GM18502 (cell line): ENCODE results near the gene CYP24A1.

Experiments used
- ATAC-seq: cut with Tn5 transposase; IDR thresholded peaks from one replicate; pipeline ENCODE4 v1.9.1; 2021; ENCODE audit warnings: mild to moderate bottlenecking; ENCODE audit not compliant: unreplicated experiment, poor library complexity

The CYP24A1 gene

DNA sequence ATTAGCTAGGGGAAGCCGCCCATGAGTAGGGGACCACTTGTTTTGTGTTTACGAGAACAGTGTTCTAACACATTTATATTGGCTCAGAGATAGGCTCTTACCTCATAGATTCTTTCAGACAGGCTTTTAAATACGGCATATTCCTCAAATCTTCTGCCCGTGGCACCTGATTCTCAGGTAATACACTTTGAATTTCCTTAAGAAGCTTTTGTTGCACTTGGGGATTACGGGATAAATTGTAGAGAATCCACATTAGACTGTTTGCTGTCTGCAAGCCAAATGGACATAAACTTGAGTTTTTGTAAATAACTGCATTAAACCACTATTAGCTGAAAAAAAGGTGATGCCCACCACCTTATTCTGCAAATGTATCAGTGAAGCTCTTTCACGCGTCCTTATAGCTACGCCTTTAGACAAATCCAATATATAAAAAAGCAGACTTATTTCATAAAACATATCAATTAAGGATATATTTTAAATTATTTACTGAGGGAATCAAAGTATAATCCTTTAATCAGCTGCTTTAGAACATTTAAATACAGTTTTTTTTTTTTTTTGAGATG, 14.8 kb downstream of the CYP24A1 start:
- no peak for ATAC-seq

DNA sequence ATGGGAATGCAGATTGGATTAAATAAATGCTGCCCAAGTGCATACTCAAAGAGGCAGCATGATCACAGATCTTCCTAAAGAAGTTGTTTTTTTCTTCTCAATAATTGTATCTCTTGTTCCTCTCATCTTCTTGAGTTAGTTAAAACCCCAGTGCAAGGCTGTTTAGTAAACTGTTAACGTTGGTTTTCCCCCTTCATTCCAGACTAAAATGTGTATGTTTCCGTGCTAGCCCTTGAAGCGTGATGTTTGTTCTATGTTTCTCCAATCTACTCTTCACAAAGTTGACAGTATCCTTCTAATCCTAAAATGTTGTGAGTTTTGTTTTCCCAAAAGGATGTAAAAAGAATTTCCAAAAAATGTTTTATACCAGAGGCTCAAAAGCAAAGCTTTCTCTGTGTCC, 15.6 kb downstream of the CYP24A1 start:
- ATAC-seq, result no peak

DNA sequence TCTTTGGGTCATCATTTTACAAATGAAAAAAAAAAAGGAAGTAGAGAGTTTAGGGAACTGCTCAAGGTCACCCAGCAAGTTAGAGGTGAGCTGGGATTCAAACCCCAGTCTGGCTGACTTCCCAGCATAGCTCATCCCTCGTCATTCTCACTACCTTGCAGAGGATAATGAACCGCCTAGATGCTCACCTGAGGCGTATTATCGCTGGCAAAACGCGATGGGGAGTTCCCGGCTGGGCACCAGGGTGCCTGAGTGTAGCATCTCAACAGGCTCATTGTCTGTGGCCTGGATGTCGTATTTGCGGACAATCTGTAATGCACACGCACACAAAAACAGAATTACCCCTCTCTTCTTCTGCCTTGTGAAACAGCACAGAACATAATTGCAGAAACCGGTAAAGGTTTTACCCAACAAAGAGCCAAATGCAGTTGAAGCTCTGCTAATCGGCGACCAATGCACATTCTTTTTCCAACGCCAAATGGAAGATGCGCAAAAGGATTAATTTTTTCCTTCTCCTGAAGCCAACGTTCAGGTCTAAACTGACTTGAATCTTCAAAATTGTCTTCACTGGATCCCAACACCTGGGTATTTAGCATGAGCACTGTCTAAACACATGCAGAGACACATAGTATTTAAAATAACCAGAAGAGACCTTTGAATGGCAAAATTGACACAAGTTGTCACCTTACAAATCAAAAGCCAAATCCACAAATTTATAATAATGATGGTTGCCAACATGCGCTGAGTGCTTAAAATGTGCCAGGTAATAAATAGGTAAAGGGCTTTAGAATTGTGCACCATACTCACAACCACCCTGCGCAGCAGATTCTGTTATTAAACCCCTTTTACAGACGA, 16.6 kb downstream of the CYP24A1 start:
- ATAC-seq, result no peak

DNA sequence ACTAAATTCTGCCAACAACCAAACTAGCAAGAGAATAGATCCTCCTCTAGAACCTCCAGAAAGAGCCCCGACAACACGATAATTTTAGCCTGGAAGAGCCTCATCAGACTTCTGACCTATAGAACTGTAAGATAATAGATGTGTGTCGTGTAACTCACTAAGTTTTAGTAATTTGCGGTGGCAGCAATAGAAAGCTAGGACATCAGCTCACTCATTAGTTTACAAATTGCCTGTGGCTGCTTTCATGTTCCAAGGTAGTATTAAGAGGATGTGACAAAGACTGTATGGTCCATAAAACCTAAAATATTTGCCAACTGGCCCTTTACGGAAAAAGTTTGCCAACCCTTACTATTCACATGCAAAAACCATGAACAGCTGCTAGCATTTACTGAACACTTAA, 17.3 kb downstream of the CYP24A1 start:
- no peak for ATAC-seq

DNA sequence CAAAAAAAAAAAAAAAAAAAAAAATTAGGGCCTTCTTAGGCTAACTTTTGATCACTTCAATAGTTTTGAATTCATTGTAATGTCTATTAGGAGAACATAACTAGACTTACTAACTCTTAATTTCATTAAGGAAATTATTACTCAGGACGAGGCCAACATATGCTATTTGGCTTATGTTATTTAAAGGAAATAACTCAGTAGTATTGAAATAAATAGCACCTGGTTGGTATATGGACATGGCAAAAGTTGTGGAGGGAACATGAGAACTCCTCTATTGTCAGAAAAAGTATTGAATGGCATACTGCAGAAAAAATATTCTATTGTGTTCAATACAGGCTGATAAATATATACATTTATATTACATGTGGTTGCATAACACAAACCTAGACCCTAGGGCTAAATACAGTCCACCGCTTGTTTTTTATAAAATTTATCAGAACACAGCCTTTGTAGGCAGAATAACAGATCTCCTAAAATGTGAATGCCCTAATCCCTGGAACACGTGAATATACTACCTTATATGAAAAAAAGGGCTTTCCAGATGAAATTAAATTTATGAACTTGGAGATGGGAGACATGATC, 18.0 kb downstream of the CYP24A1 start:
- ATAC-seq, result no peak

DNA sequence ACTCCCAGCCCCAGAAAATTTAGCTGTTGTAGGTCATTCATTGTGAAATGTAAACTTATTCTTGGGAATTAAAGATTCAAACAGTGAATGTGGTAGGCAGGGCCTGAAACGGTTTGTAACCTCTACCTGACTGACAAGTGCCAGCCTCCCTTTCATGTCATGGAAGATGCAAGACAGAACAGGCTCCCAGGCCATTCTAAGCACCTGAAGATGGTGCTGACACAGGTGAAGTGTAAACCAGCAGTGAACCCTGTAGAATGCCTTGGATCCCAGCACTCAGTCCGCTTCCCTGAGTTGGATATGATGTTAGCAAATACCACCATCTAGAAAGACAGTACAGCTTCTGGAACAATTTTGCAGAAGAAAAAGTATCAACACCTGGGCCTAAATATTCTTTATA, 19.3 kb downstream of the CYP24A1 start:
- ATAC-seq, result no peak

DNA sequence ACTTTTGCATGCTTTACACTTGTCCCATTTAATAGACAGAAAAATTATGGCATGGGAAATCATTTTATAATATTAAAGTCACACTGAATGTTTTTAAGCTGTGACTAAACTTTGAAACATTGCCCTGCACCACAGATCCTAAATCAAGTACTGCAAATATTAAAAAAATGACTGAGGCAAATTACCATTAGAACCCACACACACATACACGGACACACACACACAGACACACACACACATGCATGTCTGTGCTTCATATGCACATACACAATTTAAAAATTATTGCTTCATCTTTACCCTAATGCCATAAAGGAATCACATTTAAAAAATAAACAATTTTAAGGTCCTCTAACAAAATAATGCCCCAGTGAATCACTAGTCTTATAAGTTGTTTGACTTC, 19.9 kb downstream of the CYP24A1 start:
- no peak for ATAC-seq

DNA sequence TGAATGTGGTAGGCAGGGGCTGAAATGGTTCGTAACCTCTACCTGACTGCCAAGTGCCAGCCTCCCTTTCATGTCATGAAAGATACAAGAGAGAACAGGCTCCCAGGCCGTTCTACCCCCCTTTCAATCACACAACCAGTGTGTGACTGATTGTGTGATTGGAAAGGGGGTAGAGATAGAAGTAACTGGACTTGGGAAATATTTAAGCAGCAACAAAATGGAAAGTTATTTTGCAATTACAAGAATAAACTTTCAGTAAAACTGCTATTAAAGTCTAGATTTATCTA, 20.8 kb downstream of the CYP24A1 start:
- no peak for ATAC-seq

DNA sequence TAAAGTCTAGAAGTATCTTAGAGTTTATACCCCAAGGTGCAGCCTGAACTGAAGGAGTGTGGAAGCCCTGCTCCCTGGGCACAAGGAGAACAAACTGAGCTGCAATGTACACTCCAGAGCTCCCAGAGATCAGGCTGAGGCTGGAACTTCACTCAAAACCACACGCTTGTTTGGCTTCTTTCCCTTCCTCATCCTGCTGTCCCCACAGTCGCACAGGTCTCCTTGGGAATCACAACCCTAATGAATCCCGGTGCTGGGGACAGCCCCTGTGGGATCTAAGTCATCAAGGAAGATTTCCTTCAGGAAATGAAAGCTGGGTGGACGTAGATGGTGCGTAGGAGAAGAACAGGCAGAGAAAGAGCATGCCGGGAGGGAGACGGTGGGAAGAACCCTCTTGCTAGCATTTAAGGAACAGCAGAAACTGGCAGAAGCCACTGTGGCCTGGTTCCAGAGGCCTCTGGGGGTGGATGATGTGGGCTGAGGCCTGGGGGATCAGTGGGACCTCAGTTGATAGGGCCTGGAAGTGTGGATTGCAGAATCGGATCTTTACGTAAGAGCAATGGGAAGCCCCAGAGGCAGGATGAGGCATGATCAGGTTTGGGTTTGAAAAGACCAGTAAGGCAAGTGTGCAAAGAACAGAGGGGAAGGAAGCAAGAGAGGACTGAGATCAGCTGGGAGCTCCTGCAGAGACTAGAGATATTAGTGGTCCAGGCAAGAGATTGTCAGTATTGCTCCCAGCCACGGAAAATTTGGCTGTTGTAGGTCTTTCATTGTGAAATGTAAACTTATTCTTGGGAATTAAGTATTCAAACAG, 21.4 kb downstream of the CYP24A1 start:
- no peak for ATAC-seq

DNA sequence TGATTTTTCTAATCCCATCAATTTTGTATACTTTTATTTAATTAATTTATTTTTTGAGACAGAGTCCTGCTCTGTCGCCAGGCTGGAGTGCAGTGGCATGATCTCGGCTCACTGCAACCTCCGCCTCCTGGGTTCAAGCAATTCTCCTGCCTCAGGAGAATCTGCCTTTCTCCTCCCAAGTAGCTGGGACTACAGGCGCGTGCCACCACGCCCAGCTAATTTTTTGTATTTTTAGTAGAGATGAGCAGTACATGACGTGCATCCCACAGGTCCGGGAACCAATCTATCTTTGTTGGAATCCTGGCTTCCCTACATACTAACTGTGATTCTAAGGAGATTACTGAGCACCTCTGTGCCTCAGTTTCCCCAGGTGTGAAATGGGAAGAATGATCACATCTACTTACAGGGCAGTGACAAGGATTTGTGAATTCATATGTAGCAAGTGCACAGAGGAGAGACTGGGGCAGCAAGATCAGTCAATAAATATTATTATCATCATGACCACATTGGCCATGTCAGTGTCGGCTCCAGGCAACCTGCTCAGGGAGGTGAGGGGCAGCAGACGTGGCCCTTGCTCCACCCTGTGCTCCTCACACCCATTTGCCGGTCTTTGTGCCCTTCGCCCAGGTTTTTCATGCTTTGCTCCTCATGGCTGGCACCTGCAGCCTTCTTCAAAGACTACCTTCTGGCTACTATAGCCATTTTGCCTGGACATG, 22.1 kb downstream of the CYP24A1 start:
- no peak for ATAC-seq

DNA sequence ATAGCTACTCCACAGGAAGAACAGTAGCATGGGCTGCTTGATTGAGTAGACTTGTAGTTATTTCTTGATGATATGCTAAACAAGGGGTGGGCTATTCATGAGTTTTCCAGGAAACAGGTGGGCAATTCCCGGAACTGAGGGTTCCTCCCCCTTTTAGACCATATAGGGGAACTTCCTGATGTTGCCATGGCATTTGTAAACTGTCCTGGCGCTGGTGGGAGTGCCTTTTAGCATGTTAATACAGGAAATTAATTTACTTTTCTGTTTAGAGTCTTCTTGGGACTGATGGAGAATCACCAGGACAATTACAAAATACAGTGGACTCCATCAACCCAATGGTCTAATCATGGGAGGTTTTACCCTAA, 22.7 kb downstream of the CYP24A1 start:
- ATAC-seq, result no peak

DNA sequence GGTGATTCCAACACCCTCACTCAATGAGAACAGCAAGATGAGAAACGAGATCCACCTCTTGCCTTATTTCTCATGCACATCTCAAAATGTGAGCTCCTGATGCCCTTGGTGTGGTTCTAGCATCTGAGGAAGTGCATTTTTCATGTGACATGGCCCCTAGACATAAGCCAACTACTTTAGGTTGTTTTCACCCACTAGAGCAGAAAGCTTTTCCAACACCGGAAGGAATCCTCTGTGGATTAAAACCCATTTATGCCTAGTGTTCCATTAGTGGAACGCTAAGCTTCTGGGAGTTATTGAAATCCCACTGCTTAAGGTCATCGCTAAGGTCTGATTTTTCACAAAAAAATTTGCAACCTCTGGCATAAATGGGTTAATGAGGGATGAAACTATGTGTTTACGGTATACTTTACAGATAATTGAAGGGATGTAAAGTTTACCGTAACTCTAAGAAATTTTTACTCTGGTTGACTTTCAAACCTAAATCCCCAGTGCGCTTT, 24.0 kb downstream of the CYP24A1 start:
- ATAC-seq, result no peak

DNA sequence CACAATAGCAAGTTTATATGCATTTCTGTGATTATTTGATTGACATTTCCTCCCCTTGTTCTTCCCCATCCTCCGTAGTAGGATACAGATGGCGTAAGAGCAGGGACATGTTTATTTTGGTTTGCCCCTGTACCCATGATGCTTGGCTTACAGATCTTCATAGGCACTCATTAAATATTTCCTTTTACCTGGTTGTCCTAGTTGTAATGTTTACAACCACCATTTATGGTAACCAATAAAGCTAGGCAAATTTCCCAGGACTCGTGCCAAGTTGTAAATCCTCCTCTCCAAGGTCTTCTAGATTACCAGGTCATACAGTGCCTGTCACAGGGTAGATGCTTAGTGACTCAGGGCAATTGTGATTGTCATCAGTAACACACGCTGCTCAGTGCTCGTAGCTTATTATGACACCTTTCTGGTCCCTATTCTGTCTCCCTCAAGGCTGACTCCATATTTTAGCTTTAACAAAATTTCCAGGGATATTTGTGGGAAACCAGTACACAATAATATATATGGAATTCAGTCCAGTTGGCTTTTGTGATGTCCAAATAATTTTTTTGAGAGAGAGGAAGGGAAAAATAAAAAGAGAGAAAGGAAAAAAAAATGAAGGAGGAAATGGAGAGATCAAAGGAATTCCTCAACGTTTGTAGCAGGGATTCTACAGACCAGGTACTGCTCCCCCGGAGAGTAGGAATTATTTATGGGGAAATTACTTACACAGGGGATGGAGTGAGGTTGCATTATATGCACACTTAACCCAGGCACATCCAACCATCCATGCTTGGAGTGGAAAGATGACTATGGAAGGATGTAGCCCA, 24.6 kb downstream of the CYP24A1 start:
- no peak for ATAC-seq

DNA sequence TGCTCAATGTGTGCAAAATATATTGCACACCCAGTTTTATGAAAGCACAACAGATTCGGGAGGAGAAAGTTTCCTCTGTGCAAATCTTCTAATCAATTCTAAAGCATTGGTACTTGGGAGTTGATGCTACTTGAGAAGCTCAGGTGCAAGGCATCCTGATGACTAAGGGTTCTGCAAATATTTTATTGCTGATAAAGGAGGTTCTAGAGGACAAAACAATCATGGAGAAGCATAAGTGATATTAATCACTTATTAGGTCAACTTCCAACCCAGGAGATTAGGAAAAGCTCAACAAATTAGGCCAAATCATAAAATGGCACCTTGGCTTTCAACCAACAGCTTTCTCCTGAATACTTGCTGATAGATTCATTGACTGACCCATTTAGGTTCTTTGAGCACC, 27.1 kb downstream of the CYP24A1 start:
- no peak for ATAC-seq

DNA sequence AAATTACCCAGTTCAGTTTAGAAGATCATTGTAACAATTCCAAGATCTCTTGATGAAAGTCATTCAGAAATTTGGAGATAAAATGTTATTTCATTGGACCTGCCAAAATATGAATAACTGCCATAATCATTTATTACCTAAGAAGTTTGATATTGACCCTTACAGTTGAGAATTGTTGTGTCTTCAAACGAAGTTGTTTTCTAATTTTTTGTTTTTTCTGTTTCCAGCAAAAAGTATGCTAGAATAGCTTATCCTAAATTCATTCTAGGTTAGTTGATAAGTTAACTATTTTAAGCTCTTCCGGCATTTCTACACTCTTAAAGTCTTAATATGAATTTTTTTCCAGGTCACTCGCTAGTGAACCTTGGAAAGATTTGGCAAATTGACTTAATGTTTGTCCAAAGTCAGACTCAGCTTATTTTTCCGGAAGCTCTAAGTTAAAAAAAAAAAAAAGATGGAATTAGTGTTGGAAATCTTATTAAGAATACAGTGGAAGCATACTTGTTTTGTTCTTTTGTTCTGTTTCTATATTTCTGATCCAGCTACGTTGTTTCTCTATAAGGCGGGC, 28.9 kb downstream of the CYP24A1 start:
- ATAC-seq, result no peak

DNA sequence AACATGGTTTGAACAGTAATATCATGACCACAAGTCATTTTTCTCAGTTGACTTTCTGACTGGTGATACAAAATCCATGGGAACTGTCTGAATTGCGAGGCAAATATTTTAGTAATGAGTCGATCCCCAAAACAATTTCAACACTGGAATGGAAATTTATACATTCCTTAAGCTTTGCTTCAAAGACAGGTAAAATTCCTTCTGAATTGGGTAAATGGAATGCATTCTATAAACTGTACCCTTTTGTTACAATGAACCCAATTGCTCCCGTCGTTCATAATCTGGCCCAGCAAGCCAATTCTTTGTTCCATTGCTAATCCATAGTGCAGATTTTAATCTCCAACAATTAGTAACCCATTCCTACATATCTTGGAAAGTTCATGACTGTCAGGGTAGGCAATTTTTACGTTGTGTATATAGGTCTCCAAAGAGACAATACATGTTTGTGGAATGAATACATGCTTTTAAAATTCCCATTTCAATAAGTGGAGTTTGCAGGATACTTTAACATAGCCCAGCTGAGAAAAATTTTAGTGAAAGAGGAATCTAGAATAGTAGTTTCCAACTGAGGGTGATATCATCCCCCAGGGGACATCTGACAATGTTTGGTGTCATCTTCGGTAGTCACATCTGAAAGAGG, 32.7 kb downstream of the CYP24A1 start:
- ATAC-seq, result no peak

DNA sequence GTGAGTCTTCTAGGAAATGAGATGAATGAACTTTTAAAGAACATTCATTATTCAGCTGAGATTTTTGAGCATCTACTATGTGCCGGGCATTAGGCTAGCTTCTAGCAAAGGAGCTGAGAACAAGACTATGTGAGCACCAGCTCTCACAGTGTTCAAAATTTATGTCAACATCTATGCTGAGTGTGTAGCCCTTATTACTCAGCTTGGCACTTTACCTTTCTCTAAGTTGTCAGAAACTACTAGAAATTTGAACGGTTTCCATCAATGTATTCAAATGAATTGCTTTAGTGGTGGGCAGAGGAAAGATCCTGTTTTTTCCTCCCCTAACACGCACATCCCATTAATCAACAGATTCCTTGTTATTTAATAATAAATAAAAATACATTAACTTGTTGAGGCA, 33.3 kb downstream of the CYP24A1 start:
- no peak for ATAC-seq

DNA sequence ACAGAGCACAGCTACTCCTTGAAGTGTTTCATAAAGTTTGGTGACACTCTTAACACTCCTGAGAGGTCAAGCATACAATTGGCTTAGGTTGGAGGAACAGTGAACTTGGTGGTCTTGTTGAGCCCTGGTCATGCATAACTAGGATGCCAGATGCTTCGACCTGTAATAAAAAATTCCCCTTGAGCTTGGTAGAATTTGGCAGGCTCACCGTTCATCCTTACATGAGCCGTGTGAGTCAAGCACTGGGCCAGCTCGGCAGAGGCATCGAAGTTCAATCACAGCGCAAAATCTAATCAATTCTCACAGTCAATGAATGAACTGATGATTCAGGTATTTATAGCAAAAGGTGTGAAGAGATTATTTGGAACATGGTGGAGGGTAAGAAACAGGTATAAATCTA, 33.7 kb downstream of the CYP24A1 start:
- ATAC-seq, result no peak

DNA sequence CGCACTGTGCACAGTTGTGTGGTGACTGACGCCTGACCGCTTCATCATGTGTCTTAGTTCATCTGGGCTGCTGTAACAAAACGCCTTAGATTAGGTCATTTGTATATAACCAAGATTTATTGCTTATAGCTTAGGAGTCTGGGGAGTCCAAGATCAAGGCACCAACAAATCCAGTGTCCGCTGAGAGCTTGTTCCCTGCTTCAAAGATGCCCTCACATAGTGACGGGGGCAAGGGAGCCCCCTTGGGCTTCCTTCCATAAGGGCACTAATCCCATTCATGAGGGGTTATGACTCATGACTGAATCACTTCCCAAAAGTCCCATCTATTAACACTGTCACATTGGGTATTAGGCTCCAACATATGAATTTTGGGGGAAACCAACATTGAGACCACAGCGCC, 34.6 kb downstream of the CYP24A1 start:
- ATAC-seq, result no peak
